ENCODE measurements around the gene PRKAR2A. TPM values are rescaled to one million over a fixed set of nuclear protein-coding genes. Genes with fewer than 3 reads are reported as not detected.

Gene PRKAR2A
- polyA plus RNA-seq (ENCODE audit: insufficient read length in 4 of 4), result 10 to 100 TPM; 38.5 to 46.2 (median 43.8) TPM

DNA sequence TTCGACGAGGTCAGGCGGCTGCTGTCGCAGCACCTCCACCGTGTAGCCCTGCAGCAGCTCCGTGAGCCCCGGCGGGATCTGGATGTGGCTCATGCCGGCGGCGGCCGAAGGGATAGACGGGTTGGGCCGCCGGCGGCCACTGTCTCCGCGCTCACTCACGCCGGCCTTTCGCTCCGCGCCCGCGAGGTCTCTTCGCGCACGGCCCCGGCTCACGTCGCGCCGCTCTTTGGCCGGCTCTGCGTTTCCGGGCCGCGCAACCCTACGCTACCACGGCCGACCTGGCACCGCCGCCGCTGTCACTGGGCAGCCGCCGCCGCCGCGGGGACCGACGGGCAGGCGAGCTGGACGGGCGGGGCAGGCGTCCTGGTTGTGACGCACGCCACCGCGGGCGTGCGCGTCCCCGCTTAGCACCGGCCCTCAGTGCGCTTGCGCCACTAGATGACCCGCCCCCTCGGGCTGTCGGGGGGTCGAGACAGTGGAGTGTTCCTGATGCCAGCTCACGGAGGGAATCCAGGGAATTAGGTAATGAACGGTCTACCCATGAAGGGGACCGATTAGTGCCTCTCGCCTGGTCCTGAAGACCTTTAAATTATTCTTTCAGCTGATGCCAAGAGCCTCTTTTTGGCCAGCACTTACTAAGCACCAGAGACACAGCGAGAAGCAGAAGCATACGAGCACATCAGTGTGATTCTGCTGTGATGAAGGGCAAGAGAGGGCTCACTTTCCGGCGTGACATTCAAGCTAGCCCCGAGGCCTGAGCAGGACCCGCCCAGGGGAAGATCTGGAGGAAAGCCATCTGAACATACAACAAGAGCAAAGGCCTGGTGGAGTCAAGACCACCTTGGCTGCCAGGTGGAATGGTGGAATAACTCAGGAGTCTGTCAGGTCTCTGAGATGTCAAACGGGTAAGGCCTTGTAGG, at the start of gene PRKAR2A:
PRKAR2A (minus strand) TSS at position 371 of the 920 bp plus-strand sequence; CDS start at position 93, 278 bp downstream.
- peak; percentile 76 to 87 (median 82) for DNase-seq (ENCODE audit: low read depth in 4 of 4, low spot score in 3 of 4)

DNA sequence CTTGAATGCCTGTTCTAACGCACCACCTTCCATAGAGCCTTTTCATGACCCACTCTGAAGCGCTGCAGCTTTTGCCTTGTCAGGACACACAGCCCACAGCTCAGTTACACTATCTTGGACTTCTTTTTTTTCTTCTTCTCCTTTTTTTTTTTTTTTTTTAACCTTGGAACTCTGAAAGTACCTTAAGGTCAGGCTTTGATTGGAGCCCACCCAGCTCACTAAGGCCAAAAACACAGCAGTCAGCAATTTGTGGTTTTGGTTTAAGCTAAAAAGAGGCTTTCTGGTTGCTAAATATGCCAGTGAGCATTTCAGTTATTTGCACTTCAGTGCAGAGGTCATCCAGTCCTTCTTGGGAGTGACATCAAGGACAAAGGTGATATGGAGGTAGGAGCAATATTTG, 49.3 kb upstream of the PRKAR2A start:
- no peak for DNase-seq (ENCODE audit: low read depth in 4 of 4, low spot score in 3 of 4)

DNA sequence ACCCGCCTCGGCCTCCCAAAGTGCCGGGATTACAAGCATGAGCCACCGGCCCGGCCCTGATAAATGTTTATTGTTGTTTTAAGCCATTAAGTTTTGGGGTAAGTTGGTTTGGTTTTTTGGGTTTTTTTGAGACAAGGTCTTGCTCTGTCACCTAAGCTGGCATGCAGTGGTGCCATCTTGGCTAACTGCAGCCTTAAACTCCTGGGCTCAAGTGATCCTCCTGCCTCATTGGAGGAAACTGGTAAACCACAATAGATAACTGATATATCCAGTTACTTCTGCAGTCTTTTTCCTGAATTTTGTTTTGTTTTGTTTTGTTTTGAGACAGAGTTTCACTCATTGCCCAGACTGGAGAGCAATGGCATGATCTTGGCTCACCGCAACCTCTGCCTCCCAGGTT, 46.8 kb upstream of the PRKAR2A start:
- DNase-seq (ENCODE audit: low read depth in 4 of 4, low spot score in 3 of 4), result no peak

DNA sequence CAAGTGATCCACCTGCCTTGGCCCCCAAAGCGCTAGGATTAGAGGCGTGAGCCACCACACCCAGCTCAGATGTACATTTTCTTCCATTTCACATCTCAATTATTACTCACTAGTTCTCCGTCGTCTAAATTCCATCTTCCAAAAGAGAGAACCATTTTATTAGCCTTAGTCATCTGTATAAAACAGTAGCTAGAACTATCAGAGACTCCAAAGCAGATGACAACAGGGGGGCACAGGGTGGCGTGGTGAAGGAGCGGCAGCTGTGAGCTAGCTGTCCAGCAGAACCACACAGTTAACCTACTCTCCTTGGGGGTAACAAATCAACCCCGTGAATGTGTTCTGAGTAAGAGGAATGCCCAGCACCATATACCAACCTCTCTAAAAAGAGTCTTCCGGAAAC, 43.9 kb upstream of the PRKAR2A start:
- DNase-seq (ENCODE audit: low read depth in 4 of 4, low spot score in 3 of 4), result no peak

DNA sequence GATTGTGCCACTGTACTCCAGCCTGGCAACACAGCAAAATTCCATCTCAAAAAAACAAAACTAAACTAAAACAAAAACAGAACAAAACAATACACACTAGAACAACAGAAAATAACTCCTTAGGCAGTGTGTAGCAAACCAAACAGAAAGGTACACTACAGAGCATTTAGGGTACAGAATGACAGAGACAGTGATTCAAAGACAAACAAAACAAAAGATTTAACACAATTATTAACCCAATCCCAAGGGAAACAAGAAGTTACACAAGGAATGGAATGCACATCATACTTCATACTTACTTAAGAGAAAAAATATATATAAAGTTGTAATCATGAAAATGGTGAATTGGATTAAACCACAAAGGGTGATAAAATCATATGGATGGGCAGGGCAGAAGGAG, 38.1 kb upstream of the PRKAR2A start:
- no peak for DNase-seq (ENCODE audit: low read depth in 4 of 4, low spot score in 3 of 4)

DNA sequence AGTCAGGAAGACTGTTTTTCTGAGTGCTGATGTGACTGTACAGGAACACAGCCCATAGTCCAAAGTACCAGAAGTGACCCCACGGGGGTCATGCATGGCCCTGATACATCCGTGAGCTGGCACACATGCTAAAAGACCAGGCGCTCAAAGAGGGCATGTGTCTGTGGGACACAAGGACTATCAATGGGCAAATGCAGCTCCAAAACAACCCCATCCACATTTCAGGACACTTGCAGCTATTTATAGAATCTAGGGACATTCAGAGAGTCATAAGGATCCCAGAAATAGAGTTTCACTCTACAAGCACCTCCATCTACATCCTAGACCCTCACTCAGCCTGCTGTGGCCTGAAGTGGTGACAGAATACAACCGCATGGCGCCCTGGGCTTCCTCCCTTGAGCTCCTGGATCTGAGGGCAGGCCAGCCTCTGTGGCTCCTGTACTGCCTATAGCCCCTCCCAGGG, 34.0 kb upstream of the PRKAR2A start:
- no peak for DNase-seq (ENCODE audit: low read depth in 4 of 4, low spot score in 3 of 4)

DNA sequence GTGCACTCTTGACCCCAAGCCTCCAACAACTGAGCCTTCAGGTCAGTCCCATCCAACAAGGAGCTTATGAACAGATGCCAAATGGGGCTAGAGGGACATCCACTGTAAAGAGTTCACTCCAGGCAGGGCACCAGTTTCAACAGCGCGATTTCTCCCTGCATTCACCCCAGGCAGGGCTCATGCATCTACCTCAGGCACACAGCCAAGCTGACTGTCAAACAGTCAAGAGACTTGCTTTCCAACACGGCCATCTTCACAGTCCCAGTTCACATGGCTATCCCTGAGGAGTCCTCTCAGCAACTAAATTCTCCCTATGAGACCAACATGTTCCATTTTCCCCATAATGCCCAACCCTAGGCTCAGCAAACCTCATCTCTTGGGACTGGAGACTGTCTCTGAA, 33.3 kb upstream of the PRKAR2A start:
- DNase-seq (ENCODE audit: low read depth in 4 of 4, low spot score in 3 of 4), result no peak

DNA sequence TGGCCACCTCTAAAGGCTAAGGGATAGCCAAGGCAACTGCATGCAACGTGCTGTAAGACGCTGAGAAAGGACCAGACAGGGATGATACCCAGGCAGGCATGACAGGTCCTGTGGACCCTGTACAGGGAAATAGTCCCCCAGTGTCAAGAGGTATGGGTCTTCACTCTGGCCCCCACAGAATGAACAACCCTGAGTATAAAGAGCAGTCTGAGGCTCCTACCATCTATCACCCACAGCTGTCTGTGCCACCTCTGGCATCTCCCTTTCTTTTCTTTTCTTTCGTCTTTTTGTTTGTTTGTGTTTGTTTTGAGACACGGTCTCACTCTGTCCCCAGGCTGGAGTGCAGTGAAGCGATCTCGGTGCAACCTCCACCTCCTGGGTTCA, 32.3 kb upstream of the PRKAR2A start:
- DNase-seq (ENCODE audit: low read depth in 4 of 4, low spot score in 3 of 4), result no peak

DNA sequence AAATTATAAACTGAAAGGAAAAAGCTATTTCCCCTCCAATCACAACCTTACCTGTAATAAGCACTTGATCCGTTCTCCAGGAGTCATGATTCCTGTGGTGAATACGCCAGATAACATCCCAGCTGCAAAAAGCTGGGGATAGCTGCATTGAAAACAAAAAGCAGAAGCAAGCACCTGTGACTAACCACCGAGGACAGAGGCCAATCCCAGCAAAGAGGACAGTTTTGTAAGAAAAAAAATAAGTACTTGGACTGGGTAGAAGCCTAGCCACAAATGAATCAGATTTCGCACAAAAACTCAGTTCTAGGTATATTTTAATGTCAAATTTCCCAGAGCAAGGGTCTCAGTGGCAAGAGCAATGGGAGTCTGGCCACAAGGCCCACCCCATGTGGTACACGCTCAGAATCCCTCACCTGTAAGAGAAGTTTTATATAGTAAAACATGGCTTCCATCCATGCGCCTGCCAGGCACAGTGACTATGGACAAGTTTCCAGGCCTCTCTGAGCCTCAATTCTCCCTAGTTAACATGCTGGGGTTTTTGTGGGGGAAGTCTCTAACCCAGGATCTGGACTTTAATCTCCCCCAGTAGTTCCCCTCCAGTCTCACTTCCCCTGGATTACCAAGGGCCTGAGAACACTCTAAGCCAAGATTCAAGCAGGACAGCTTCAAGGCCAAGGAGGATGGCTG, 31.8 kb upstream of the PRKAR2A start:
- DNase-seq (ENCODE audit: low read depth in 4 of 4, low spot score in 3 of 4), result no peak

DNA sequence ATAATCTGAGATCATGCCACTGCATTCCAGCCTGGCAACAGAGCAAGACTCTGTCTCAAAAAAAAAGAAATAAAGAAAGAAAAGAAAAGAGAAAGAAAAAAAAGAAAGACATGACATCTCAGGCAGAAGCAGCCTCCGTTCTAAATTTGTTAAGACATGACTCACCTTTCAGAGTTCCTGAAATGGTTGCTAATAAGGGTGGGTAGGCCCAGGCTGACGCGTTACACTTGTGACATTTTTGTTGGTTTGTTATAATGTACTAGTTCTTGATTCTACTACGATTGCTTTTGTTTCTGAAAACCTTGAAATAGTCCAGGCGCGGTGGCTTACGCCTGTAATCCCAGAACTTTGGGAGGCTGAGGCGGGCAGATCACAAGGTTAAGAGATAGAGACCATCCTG, 30.0 kb upstream of the PRKAR2A start:
- no peak for DNase-seq (ENCODE audit: low read depth in 4 of 4, low spot score in 3 of 4)

DNA sequence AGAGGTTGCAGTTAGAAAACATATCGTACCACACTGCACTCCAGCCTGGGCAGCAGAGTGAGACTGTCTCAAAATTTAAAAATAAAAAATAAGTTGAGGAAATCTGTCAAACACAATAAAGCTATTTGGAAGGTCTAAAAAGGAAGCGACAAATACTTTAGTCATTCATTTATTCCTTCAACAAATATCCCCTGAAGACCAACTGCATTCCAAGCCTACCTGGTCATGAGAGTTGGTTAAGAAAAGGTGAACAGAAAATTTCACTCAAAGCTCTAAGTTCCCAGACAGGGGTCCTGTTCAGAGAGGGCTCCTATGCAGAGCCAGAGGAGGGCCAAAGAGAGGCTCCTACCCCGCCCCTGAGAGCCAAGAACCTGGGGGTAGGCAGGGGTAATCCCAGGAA, 15.4 kb upstream of the PRKAR2A start:
- DNase-seq (ENCODE audit: low read depth in 4 of 4, low spot score in 3 of 4), result no peak

DNA sequence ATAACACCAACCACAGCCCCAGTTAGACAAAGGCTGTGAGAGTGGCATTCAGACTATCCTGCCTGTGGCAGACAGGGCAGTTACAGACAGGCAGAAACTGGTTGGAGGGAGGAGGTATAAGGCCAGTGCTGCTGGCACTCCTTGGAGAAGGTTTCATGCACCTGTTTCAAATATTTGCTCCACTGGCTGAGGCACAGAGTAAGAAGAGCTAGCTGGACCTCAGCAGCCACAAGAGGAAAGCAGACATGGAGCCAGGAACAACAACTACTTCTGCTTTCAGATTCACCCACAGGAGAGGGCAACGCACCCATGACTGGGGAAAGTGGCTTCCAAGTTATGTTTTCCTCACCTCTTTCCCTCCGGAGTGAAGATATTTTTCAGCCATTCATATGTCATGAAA, 11.5 kb upstream of the PRKAR2A start:
- DNase-seq (ENCODE audit: low read depth in 4 of 4, low spot score in 3 of 4), result no peak

DNA sequence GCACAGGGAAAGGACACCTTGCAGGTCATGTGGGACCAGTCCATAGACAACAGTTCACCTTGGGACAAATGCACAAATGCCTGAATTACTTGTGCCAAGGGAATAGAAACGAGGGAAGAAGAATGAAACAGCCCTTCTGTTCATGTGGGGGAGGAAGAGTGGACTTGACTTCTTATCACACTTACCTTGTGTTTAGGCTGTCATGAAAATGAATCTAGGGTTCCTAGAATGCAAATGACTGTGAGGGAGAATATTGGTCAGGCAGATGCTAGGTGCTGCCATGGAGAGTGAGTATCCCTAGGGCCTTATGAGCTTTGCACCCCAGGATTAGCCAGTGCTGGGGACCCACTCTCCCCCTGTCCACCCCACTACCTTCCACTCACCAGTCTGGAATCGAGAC, 11.0 kb upstream of the PRKAR2A start:
- DNase-seq (ENCODE audit: low read depth in 4 of 4, low spot score in 3 of 4), result no peak

DNA sequence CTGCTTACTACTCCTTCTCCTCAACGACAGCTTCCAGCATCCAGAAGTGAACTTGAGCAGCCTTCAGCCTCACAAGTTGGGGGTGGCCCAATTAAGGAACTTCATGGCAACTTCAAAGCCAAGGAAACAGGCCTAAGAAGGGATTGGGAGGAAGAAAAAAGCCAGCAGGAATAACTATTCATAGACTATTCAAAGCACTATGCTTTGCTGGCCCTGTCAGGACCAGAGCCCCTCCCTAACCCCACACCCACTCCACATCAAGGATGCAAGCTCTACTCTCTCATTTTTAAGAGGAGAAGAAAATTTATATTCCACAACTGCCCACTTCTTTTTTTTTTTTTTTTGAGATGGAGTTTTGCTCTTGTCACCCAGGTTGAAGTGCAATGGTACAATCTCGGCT, 10.0 kb upstream of the PRKAR2A start:
- no peak for DNase-seq (ENCODE audit: low read depth in 4 of 4, low spot score in 3 of 4)

DNA sequence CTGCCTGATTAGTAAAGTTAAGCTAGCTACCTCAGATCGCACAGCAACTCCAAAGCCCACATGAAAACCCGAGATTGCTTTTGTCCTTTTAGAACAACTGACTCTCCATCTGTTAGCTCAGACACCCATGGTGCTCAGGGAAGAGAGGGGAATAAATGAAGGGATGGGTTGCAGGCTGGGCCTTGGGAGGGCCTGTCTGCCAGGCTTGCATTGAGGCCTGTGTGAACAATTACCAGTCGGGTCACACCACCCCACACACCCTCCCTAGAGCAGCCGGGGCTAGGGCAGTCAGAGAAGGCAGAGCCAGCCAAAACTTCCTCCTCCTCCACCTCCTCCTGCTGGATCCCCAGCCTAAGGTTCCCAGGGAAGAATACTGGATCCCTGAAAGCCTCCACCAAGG, 8.8 kb upstream of the PRKAR2A start:
- no peak for DNase-seq (ENCODE audit: low read depth in 4 of 4, low spot score in 3 of 4)

DNA sequence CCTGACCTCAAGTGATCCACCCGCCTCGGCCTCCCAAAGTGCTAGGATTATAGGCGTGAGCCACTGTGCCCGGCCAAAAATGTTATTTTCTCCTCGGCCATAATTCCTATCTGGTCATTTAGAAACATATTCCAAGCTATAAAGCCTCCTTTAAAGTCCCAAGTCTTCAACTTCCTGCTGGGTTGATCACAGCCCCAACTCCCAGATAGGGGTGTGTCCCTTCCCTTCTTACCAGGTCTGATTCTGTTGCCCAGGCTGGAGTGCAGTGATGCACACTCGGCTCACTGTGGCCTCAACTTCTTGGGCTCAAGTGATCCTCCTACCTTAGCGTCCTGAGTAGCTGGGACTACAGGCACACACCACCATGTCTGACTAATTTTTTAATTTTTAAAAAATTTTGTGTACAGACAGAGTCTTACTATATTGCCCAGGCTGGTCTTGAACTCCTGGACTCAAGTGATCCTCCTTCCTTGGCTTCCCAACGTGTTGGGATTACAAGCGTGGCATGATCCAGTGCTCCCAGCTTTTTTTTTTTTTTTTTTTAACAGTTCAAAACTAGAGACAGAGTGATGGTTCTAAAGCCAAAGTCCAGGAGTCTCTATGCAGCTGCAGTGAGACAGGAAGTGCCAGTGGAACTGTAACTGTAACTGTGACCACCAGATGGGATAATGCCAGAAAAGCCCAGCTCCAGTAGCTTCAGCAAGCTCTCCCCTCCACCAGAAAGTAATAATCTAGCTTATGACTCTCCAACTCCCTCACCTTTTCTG, 8.2 kb upstream of the PRKAR2A start:
- no peak for DNase-seq (ENCODE audit: low read depth in 4 of 4, low spot score in 3 of 4)

DNA sequence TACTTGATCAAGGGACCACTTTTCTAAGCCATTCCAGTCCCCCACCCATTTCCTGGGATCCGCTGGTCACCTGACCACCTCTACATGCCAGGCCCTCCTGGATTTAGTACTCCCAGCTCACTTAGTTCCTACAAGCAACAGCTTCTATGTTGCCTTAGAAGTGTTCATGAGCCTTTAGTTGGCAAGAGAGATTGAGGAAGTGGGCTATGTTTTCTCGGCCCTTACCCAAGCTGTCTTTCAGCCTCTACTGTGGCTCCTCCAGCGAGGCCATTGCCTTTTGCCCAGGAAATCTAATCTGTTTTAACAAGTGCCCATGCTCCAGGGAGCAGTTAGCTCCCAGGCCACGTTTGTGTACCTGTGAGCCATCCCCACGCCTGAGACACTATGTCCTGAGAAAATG, 4.5 kb upstream of the PRKAR2A start:
- DNase-seq (ENCODE audit: low read depth in 4 of 4, low spot score in 3 of 4), result no peak

DNA sequence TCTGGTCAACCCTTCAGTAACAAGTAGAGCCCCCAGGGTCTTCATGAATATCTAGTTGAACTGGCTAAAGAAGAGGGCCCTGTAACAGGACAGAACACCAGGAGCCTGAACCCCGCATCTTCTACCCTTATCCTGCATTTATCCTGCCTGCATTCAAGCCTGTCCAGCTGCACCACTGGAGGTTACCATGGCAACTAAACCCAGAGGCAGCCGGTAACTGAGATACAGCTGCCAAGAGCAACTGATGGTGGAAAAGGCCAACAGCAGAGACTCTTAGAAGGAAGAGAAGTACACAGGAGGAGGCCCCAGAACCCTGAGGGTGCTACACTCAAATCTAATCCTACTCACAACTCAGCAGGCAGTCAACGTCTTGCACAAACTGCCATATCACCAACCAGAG, 3.7 kb upstream of the PRKAR2A start:
- DNase-seq (ENCODE audit: low read depth in 4 of 4, low spot score in 3 of 4), result peak in 1 of 4 donors; percentile 20

DNA sequence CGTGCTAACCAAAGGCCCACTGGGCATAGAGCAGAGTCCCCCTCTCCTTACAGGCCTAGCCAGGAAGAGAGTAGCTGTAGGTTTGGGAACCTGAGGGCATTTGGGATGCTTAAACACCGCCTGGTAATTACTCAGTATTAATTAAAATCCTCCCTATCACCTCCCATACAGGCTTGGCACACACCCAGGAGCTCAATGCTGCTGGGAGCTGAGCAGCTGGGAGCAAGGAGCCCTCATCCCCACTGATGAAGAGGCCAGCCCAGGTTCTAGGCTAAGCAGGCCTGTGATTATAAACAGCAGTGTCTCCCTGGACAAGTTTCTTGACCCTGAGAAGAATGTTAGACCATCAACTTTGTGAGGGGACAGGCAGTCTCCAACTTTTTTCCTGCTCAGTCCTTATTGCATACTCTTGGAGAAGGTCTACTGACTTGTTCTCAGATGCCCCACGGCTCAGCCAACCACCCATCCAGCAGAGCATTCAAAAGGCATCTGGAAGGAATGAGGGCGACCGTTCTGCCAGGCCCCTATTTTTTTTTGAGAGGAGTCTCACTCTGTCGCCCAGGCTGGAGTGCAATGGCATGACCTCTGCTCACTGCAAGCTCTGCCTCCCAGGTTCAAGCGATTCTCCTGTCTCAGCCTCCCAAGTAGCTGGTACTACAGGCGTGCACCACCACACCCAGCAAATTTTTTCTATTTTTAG, 1.3 kb upstream of the PRKAR2A start:
- no peak for DNase-seq (ENCODE audit: low read depth in 4 of 4, low spot score in 3 of 4)

DNA sequence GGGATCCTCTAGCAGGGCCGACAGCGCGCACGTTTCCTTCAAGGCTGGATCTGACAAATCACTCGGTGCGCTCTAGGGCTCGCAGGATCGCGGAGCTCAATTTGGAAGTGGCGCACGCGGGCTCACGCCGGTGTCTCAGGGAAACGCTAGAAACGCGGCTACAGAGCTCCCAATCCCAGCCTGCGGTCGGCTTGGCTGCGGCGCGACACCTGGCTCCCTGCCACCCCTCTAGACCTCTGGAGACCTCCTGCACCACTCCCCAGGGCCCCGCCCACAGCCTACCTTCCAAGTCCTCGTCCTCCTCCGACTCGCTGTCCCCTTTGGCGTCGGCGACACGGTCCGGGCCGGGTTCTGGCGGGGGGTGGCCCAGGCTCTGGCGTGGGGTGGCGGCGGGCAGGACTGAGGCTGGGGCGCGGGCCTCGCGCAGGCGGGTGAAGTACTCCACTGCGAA, 596 bp downstream of the PRKAR2A start:
- DNase-seq (ENCODE audit: low read depth in 4 of 4, low spot score in 3 of 4), result peak in 3 of 4 donors; percentile 40 to 50 (median 44)

Data from right renal pelvis (tissue), 4 donors.